ENCODE data around the gene SLIT3.

Gene SLIT3

DNA sequence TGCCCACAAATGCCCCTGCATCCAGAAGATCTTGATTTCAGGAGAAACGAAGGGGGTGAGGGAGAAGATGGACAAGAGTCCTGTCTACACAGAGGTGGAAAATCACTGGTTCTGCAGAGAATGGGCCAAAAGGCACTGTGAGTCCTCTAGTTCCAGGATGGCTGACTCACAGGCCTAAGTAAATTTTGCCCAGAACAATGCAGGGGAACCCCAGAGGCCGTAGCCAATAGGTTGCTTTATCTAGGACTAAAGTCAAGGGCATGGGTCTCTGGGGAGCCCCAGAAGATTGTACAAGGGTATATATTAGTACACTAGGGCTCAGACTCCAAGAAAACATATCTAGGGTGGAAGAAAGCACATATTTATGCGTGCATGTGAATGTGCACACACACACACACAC lies 98.0 kb downstream of the SLIT3 start:
- TF ChIP-seq GATA2 (IDR thresholded peaks at IDR 0.05; ENCODE audit: low read depth, low read length) (no peak), GATA3 (IDR thresholded peaks at IDR 0.05; ENCODE audit: low read depth, low read length) (no peak)

DNA sequence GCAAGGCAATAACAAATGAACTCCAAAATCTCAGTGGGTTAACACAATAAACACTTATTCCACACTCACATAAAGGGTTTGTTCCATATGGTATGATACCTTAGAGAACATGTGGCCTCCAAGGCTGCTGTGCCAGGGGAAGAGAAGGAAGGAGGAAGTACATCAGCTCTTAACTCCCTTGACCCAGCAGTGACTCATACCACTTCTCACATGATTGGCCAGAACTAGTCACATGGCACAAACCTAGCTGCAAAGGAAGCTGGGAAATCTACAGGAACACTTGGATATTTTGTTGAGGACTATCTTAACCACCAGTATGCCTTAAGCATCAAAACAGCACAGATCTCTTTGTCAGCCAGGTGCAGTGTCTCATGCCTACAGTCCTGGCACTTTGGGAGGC lies 99.3 kb downstream of the SLIT3 start:
- TF ChIP-seq GATA3 (IDR thresholded peaks at IDR 0.05; ENCODE audit: low read depth, low read length) (no peak), GATA2 (IDR thresholded peaks at IDR 0.05; ENCODE audit: low read depth, low read length) (no peak)

DNA sequence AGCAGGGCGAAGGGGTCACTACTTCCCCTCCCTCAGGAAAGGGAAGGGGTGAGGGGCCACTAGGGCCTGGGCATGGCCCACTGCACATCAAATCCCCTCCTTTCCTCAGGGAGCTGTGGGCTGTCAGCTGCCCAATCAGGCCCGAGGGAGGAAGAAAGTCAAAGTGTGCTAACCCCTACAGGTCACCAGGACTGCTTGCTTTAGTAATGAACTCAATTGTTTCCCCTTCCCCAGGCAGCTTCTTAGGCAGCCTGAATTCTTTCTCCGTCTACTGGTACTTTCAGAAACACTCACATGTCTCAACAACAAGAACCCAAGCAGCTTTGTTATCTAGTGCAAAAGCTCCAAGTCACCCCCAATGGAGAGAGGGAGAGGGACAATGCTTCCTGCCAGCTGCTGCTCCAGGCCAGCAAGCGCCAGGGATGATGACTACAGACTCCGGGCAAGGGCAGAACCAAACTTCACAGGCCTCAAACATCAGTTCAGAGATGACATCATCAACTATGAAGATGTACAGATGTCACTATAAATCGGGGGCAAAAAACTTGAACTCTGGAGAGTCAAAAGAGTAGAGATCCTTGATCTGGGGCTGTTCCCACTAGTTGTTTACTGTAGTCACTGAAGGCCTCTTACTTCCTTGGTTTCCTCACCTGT lies 100.7 kb downstream of the SLIT3 start:
- TF ChIP-seq GATA2 (IDR thresholded peaks at IDR 0.05; ENCODE audit: low read depth, low read length) (no peak), GATA3 (IDR thresholded peaks at IDR 0.05; ENCODE audit: low read depth, low read length) (no peak)

DNA sequence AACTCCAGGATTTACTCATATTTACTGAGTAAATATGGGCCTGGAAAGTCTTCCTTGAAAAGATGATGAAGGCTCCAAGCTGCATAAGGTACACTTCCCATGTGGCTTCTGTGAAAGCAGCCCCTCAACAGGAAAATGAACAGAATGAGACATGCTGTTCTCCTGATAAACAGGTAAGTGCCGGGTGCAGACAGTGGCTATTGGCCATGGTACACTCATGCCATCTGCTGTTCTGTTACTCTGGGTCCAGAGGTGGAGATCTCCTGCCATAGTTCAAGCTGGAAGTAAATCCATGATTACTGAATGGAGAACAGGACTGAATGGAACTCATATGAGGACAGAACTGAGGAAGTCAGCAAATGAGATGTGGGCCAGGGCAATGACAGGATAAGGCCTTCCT lies 103.6 kb downstream of the SLIT3 start:
- no peak for TF ChIP-seq GATA2 (IDR thresholded peaks at IDR 0.05; ENCODE audit: low read depth, low read length)
- no peak for TF ChIP-seq GATA3 (IDR thresholded peaks at IDR 0.05; ENCODE audit: low read depth, low read length)

DNA sequence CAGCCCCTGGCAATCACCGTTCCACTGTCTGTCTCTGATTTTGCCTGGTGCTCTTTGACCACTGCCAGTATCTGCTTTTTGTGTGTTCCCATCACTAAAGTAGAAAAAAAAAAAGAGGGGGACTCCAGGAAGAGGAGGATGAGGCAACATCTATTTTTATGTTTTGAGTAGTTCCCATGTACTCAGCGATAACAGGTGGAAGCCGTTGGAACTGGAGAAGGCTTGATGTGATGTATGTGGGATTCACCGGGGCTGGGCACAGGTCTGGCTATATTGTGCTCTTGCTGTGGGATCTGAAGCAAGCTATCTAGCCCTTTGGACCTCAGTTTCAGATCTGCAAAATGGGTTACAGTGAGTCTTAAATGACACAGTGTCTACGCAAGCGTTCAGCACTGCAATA lies 104.9 kb downstream of the SLIT3 start:
- TF ChIP-seq GATA3 (IDR thresholded peaks at IDR 0.05; ENCODE audit: low read depth, low read length) (no peak), GATA2 (IDR thresholded peaks at IDR 0.05; ENCODE audit: low read depth, low read length) (no peak)

DNA sequence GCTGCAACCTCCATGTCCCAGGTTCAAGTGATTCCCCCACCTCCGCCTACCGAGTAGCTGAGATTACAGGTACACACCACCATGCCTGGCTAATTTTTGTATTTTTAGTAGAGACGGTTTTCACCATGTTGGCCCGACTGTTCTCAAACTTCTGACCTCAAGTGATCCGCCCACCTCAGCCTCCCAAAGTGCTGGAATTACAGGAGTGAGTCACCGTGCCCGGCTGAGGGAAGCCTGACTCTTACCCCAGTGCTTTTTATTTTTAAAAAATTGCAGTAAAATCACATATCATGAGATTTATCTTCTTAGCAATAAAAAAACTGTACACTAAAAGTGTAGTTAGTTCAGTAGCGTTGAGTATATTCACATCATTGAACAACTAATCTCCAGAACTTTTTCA lies 105.3 kb downstream of the SLIT3 start:
- TF ChIP-seq GATA3 (IDR thresholded peaks at IDR 0.05; ENCODE audit: low read depth, low read length) (no peak), GATA2 (IDR thresholded peaks at IDR 0.05; ENCODE audit: low read depth, low read length) (no peak)

DNA sequence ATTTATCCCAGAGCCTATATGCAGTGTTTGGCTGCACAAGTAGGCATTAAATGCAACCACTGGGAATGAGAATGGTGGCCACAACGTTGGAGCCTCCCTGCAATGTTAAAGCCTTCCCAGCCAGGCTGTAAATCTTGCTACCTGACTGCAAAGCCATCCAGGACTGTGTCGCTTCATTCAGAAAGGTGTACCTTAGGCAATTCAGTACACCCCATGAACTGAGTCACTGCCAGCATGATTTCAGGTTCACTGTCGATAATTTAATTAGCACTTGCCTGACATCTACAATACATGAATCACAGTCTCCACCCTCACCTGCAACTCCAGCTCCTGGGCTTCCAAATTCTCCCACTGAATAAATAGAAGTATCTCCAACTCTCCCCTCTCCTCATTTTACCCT lies 108.4 kb downstream of the SLIT3 start:
- no peak for TF ChIP-seq GATA2 (IDR thresholded peaks at IDR 0.05; ENCODE audit: low read depth, low read length)
- TF ChIP-seq GATA3 (IDR thresholded peaks at IDR 0.05; ENCODE audit: low read depth, low read length) = no peak

DNA sequence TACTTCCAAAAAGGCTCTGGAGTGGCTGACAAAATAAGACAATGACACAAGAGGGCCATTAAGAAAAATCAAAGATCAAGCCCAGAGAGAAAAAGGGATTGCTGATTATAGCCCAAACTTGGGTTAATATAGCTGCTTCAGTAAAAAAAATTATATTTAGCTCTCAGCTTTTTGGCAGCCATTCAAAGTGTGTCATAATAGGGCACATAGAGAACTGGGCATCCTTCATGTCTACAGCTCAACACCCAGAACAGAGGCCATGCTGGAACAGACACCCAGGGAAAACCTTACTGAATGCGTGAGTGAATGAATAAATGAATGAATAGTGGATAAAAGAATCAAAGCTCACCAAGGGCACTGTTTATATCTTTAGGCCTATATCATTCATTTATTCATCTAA lies 110.1 kb downstream of the SLIT3 start:
- TF ChIP-seq GATA3 (IDR thresholded peaks at IDR 0.05; ENCODE audit: low read depth, low read length) (no peak), GATA2 (IDR thresholded peaks at IDR 0.05; ENCODE audit: low read depth, low read length) (no peak)

DNA sequence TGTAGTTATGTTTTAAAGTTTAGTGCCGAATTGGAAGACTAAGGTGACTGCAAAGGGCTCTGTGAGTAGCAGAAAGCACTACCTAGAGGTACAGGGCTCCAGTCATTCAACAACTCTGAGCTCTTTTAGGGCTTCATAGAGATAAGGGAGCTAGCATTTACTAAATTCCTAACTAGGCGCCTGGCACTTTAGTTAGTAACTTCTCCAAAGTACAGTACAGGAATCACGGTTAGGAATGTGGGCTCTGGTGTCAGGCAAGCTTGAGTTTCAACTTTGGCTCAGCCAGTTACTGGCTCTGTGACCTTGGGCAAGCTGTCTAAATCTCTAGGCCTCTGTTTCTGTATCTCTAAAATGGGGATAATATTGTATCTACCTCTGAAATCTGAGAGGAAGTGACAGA lies 115.3 kb downstream of the SLIT3 start:
- TF ChIP-seq GATA3 (IDR thresholded peaks at IDR 0.05; ENCODE audit: low read depth, low read length) = no peak

DNA sequence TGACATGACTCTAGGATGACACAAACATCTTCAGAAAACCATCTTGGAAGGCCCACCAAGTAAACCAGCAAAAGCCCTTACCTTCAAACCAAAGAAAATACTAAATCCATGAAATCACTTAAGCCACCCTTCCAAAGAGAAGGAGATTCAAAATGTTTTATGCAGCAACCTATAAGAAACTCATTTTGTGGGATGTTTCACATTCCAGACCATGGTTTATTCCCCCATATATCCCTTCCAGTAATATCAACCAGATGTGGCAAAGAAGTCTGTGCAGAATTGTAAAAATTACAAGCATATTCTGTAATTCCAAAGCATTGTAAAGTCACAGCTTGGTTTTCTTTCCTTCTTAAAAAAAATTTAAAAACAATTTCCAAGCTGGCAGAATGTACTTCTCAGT lies 117.4 kb downstream of the SLIT3 start:
- TF ChIP-seq GATA3 (IDR thresholded peaks at IDR 0.05; ENCODE audit: low read depth, low read length) = no peak
- no peak for TF ChIP-seq GATA2 (IDR thresholded peaks at IDR 0.05; ENCODE audit: low read depth, low read length)

DNA sequence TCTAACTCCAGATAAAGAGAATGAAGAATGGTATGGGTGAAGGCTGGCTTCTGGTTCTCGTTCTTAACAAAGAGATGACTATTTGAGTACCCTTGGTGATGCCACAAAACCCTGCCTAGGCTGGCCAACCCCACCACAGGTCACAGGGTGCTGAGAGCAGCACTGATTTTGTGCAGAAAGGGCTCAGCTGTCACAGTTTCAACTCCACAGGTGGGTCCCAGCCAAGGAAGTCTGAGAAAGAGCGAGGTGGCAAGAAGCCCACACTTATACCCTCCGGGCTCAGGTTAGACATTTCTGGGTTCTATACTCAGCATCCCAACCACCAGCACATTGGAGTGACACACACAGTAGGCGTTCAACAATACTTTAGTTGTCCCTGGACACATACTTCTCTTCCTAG lies 118.1 kb downstream of the SLIT3 start:
- TF ChIP-seq GATA2 (IDR thresholded peaks at IDR 0.05; ENCODE audit: low read depth, low read length) (no peak), GATA3 (IDR thresholded peaks at IDR 0.05; ENCODE audit: low read depth, low read length) (no peak)

DNA sequence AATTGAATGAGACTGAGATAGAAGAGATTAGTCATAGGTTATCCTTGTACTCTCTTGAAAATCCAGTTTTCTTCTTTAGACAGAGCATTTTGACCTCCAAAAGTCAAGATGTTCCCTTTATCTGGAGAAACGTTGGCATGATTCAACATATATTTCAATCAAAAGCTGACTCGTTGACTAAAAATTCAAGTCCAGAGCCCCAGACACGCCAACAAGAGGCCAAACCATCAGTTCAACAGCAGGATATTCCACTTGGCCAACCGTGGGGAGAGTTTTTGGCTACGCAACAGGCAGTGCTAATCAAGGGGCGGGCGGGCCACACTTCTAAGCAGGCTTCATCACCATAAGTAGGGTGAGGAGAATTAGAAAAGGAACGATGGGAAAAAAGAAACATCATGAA lies 119.1 kb downstream of the SLIT3 start:
- no peak for TF ChIP-seq GATA3 (IDR thresholded peaks at IDR 0.05; ENCODE audit: low read depth, low read length)
- no peak for TF ChIP-seq GATA2 (IDR thresholded peaks at IDR 0.05; ENCODE audit: low read depth, low read length)

DNA sequence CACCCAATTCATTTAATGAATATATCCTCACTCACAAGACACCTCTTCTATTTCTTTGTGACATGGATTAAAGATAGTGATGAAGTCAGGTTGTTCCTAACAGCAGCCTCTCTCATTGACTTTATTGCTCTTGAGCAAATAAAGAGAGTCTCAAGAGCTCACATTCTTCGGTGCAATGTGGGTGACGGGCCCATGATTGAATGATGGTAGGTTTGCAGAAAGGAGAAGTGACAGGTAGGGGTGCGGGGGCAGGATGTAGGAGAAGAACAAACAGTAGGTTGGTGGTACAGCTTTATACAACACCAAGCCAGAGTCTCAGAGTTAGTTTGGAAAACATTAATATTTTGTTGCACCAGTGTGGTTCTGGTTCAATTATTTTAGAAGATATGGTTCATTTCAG lies 122.2 kb downstream of the SLIT3 start:
- TF ChIP-seq GATA3 (IDR thresholded peaks at IDR 0.05; ENCODE audit: low read depth, low read length) (no peak), GATA2 (IDR thresholded peaks at IDR 0.05; ENCODE audit: low read depth, low read length) (no peak)

DNA sequence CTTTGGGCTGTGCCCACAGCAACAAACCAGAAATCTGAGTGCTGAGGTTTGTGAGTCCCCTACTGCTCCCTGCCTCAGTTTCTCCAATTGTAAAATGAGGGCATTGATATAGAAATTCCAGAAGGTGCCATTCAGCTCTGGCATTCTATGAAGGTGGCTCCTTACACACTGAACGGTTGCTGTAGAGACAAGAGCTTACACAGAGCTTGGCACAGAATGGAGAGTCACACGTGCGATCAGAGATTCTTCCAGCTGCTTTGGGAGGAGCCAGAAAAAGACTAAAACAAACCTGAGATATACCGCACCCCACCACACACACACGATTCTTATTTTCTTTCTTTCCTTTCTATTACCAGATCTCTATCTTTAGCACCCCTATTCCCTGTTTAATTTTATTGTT lies 122.7 kb downstream of the SLIT3 start:
- no peak for TF ChIP-seq GATA2 (IDR thresholded peaks at IDR 0.05; ENCODE audit: low read depth, low read length)

DNA sequence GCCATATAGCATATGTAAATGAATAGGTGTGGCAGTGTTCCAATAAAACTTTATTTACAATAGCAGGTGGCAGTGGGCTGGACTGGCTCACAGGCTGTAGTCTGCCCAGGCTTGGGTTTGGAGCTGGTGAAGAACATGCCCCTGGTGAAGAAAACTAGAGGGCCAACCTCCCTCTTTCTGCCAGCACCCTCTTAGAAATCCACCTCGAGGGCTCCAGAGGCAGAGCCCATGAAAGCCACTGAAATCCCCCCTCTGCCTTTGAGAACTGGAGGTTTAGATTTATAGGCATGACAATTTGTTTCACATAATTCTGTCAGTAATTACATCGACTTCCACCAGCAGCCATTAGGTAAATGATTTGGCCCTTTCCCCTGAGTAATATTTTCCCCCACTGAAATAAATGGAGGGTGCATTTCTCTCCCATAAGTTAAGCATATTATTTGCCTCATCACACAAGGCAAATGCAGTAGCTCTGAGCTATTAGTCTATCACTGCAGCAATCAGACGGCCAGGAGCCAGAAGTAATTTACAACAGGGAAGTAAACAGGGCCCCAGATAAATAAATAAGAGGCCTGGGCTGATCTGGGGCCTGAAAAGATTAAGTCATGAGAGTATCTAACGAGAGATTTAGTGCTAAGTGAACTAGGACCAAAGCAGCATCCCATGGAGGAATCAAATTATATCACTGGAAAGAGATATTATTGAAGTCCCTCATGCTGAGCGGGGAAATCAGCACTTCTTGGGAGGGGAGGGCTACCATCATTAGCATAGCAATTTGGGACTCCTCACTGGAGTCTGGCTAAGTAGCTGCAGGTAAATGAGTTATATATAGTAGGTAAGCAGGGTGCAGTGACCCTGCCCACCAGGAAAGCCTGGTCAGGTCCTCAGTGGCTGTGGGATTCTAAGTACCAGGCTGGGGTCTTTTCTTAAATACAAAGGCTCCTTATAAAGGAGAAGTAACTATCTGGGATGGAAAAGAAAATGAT lies 123.9 kb downstream of the SLIT3 start:
- TF ChIP-seq GATA3 (IDR thresholded peaks at IDR 0.05; ENCODE audit: low read depth, low read length) (peak; percentile 96), GATA2 (IDR thresholded peaks at IDR 0.05; ENCODE audit: low read depth, low read length) (peak; percentile 99)

Measured in SH-SY5Y (cell line).